NCI-H2196 (cell line): Measurements from ENCODE around the gene MLIP.
"Not testable (repeated sequence)": the region's sequence is repeated elsewhere in the genome, so short reads cannot be mapped to it uniquely, and the experiment has no call there.

Source experiments
- DNase-seq: peaks from one replicate; lab custom pipeline; 2025; ENCODE audit not compliant: unreplicated experiment; lab: John Stamatoyannopoulos, UW

The MLIP gene

GRCh38 chr6:54111341-54112045 lies at the start of gene MLIP:
Gene MLIP, plus strand, starts transcription at chr6:54111443. Its CDS starts 37 bp downstream, at chr6:54111480.
- DNase-seq = no peak

GRCh38 chr6:54063228-54063539 lies 48.1 kb upstream of the MLIP start:
- no peak for DNase-seq

- no peak for DNase-seq
Measured at GRCh38 chr6:54068694-54069093, 42.5 kb upstream of the MLIP start.

- no peak for DNase-seq
Measured at GRCh38 chr6:54070025-54070424, 41.2 kb upstream of the MLIP start.

- DNase-seq = no peak
Measured at GRCh38 chr6:54071821-54072340, 39.4 kb upstream of the MLIP start.

- no peak for DNase-seq
Measured at GRCh38 chr6:54072635-54073313, 38.5 kb upstream of the MLIP start.

- DNase-seq = no peak
Measured at GRCh38 chr6:54073487-54073886, 37.8 kb upstream of the MLIP start.

- DNase-seq = no peak
Measured at GRCh38 chr6:54074109-54074508, 37.1 kb upstream of the MLIP start.

- no peak for DNase-seq
Measured at GRCh38 chr6:54074578-54075195, 36.6 kb upstream of the MLIP start.

GRCh38 chr6:54076159-54076789 lies 35.0 kb upstream of the MLIP start:
- no peak for DNase-seq

- not testable (repeated sequence) for DNase-seq
Measured at GRCh38 chr6:54081499-54081898, 29.7 kb upstream of the MLIP start.

GRCh38 chr6:54083287-54083686 lies 28.0 kb upstream of the MLIP start:
- DNase-seq = no peak

- no peak for DNase-seq
Measured at GRCh38 chr6:54084231-54084630, 27.0 kb upstream of the MLIP start.

GRCh38 chr6:54085047-54085446 lies 26.2 kb upstream of the MLIP start:
- DNase-seq = no peak

- no peak for DNase-seq
Measured at GRCh38 chr6:54085541-54085940, 25.7 kb upstream of the MLIP start.

GRCh38 chr6:54086439-54086838 lies 24.8 kb upstream of the MLIP start:
- DNase-seq = no peak

- DNase-seq = no peak
Measured at GRCh38 chr6:54087721-54088120, 23.5 kb upstream of the MLIP start.

- DNase-seq = no peak
Measured at GRCh38 chr6:54093326-54093948, 17.8 kb upstream of the MLIP start.

GRCh38 chr6:54094293-54094692 lies 16.9 kb upstream of the MLIP start:
- no peak for DNase-seq

- no peak for DNase-seq
Measured at GRCh38 chr6:54094786-54095185, 16.5 kb upstream of the MLIP start.

- no peak for DNase-seq
Measured at GRCh38 chr6:54095723-54096122, 15.5 kb upstream of the MLIP start.
